GM12875 (cell line): ENCODE measurements around the gene CHD8.

Experiments used
- H3K4me3 ChIP-seq: one replicate; pipeline ENCODE4 v1.5.1; 2011; ENCODE audit warnings: low read depth, low read length, control low read depth
- CTCF ChIP-seq: IDR thresholded peaks from 2 replicates; pipeline ENCODE4 v1.5.1; 2011; ENCODE audit warnings: low read depth, mild to moderate bottlenecking, control low read depth, inconsistent platforms, low read length, moderate library complexity, borderline replicate concordance; ENCODE audit not compliant: insufficient read depth

Gene CHD8

GRCh38 chr14:21408147-21408546, 47.8 kb downstream of the CHD8 start:
- H3K4me3 ChIP-seq: no peak overlapping the region
- TF ChIP-seq CTCF: no peak

GRCh38 chr14:21406213-21406612, 49.7 kb downstream of the CHD8 start:
- TF ChIP-seq CTCF: no peak
- H3K4me3 ChIP-seq: no peak overlapping the region

- H3K4me3 ChIP-seq: no peak overlapping the region
- no peak for TF ChIP-seq CTCF
These were observed 50.8 kb downstream of the CHD8 start for GRCh38 chr14:21405097-21405496.

GRCh38 chr14:21399311-21399870, 56.5 kb downstream of the CHD8 start:
- H3K4me3 ChIP-seq: no peak overlapping the region
- TF ChIP-seq CTCF: no peak

- H3K4me3 ChIP-seq: no peak overlapping the region
- TF ChIP-seq CTCF: no peak
These were observed 57.0 kb downstream of the CHD8 start for GRCh38 chr14:21398901-21399300.

GRCh38 chr14:21395450-21395849, 60.5 kb downstream of the CHD8 start:
- no peak overlapping the region for H3K4me3 ChIP-seq
- no peak for TF ChIP-seq CTCF

- no peak overlapping the region for H3K4me3 ChIP-seq
- TF ChIP-seq CTCF: no peak
These were observed 70.6 kb downstream of the CHD8 start for GRCh38 chr14:21385188-21385904.
